TTC549 (cell line): ENCODE measurements around the gene PSRC1.

Source experiments
- FAIRE-seq: peaks from 2 replicates; lab custom pipeline; 2012; peaks lifted over from hg19 to GRCh38; lab: Jason Lieb, UNC

The PSRC1 gene

GRCh38 chr1:109271458-109271857, 11.5 kb downstream of the PSRC1 start:
- no peak for FAIRE-seq

- FAIRE-seq, result no peak
Measured at GRCh38 chr1:109270623-109271317, 12.2 kb downstream of the PSRC1 start.

- no peak for FAIRE-seq
Measured at GRCh38 chr1:109269981-109270622, 12.8 kb downstream of the PSRC1 start.

- no peak for FAIRE-seq
Measured at GRCh38 chr1:109269212-109269980, 13.5 kb downstream of the PSRC1 start.

- no peak for FAIRE-seq
Measured at GRCh38 chr1:109268431-109269211, 14.3 kb downstream of the PSRC1 start.

GRCh38 chr1:109267743-109268300, 15.1 kb downstream of the PSRC1 start:
- FAIRE-seq, result no peak

- FAIRE-seq, result no peak
Measured at GRCh38 chr1:109266965-109267364, 16.0 kb downstream of the PSRC1 start.

- no peak for FAIRE-seq
Measured at GRCh38 chr1:109265741-109266330, 17.1 kb downstream of the PSRC1 start.

- FAIRE-seq, result no peak
Measured at GRCh38 chr1:109265016-109265415, 17.9 kb downstream of the PSRC1 start.

GRCh38 chr1:109264379-109264755, 18.6 kb downstream of the PSRC1 start:
- no peak for FAIRE-seq

- FAIRE-seq, result peak; percentile 46
Measured at GRCh38 chr1:109263597-109264378, 19.2 kb downstream of the PSRC1 start.

GRCh38 chr1:109263234-109263596, 19.7 kb downstream of the PSRC1 start:
- FAIRE-seq, result no peak

- no peak for FAIRE-seq
Measured at GRCh38 chr1:109262231-109263055, 20.5 kb downstream of the PSRC1 start.

GRCh38 chr1:109261578-109261977, 21.4 kb downstream of the PSRC1 start:
- FAIRE-seq, result no peak

- FAIRE-seq, result no peak
Measured at GRCh38 chr1:109261006-109261405, 21.9 kb downstream of the PSRC1 start.

- no peak for FAIRE-seq
Measured at GRCh38 chr1:109259674-109260557, 23.0 kb downstream of the PSRC1 start.

GRCh38 chr1:109258481-109259466, 24.2 kb downstream of the PSRC1 start:
- FAIRE-seq, result no peak
